ENCODE data around the gene FLRT3. TPM values are rescaled to one million over a fixed set of nuclear protein-coding genes. Genes with fewer than 3 reads are reported as not detected.

Gene FLRT3
- total and polyA plus RNA-seq, 5 donors from 2014 or later, result not detected

- no peaks in the 10 kb centered on the region for H3K27me3 Mint-ChIP-seq
- H3K9me3 Mint-ChIP-seq, result peaks cover 0 to 14% (median 5%) of the 10 kb centered on the region in 7 donors
- no peaks in the 10 kb centered on the region for H3K27me3 ChIP-seq (ENCODE audit: control insufficient read depth, insufficient read depth, low read length)
- H3K4me1 ChIP-seq (ENCODE audit: control insufficient read depth, insufficient read depth, low read length, poor library complexity, severe bottlenecking), result no peaks in the 10 kb centered on the region
- no peak overlapping the region for H3K4me3 Mint-ChIP-seq
- H3K36me3 ChIP-seq (ENCODE audit: control insufficient read depth, insufficient read depth, low read length), result no peaks in the 10 kb centered on the region
- ATAC-seq (ENCODE audit: low read depth in 2 of 2) (no peak), DNase-seq (no peak)
- H3K9me3 ChIP-seq (ENCODE audit: control insufficient read depth in 2 of 2, low read length in 2 of 2), result peaks cover 0 to 2% of the 10 kb centered on the region in 2 experiments
- H3K36me3 Mint-ChIP-seq, result no peaks in the 10 kb centered on the region
- H3K4me1 Mint-ChIP-seq, result no peaks in the 10 kb centered on the region
- no peak overlapping the region for H3K4me3 ChIP-seq (ENCODE audit: low read depth, low read length)
- H3K27ac ChIP-seq (ENCODE audit: insufficient read depth, low read length, poor library complexity, severe bottlenecking), result no peak overlapping the region
- H3K27ac Mint-ChIP-seq, result no peak overlapping the region
Measured at GRCh38 chr20:14295770-14296309, 41.6 kb downstream of the FLRT3 start.

DNA sequence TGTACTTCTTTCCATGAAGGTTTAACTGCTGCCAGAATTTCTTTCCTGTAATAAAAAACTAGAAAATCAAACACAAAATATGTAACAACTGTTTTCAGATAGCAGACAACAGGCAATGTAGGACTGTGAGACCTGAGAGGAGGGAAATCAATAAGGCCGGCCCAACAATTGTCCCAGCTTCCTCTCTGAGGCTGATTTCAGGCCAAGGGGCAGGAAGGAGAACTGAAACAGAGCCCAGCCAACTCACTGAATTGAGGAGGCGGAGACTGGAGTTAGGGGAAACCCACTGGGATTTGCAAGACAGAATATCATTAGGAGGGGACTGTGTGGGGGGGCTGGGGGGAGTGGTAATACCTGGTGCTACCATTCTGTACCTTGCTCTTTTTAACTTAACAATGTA lies 42.2 kb downstream of the FLRT3 start:
- Histone ChIP-seq H3K27me3 (ENCODE audit: control insufficient read depth, insufficient read depth, low read length) (no peaks in the 10 kb centered on the region), H3K9me3 (ENCODE audit: control insufficient read depth in 2 of 2, low read length in 2 of 2) (peaks cover 0 to 2% of the 10 kb centered on the region in 2 experiments), H3K4me3 (ENCODE audit: low read depth, low read length) (no peak overlapping the region), H3K36me3 (ENCODE audit: control insufficient read depth, insufficient read depth, low read length) (no peaks in the 10 kb centered on the region), H3K27ac (ENCODE audit: insufficient read depth, low read length, poor library complexity, severe bottlenecking) (no peak overlapping the region), H3K4me1 (ENCODE audit: control insufficient read depth, insufficient read depth, low read length, poor library complexity, severe bottlenecking) (no peaks in the 10 kb centered on the region)
- Mint-ChIP-seq H3K27me3 (no peaks in the 10 kb centered on the region), H3K4me1 (no peaks in the 10 kb centered on the region), H3K27ac (no peak overlapping the region), H3K36me3 (no peaks in the 10 kb centered on the region), H3K9me3 (peaks cover 2 to 10% (median 4%) of the 10 kb centered on the region in 7 donors), H3K4me3 (no peak overlapping the region)
- ATAC-seq (ENCODE audit: low read depth in 2 of 2) (no peak), DNase-seq (no peak)

DNA sequence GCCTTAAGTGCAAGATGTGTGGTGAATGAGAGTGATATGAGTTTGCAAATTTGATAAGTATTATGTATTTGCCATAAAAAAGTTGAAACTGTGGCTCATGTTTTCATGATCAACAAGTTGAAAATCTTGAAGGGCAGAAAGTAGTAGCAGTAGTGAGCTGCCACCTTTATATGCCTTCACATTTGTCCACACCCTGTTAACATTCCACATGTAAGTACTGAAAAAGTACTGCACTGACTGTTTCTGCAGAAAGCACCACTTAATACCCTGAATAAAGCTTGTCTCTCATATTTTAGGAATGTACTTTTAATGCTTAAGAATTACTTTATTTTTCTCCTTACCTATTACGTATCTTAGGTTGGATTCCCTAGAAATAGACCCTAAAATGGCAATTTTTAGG lies 45.9 kb downstream of the FLRT3 start:
- H3K27me3 Mint-ChIP-seq, result no peaks in the 10 kb centered on the region
- no peak overlapping the region for H3K27ac Mint-ChIP-seq
- peaks cover 5 to 6% of the 10 kb centered on the region in 2 experiments for H3K9me3 ChIP-seq (ENCODE audit: control insufficient read depth in 2 of 2, low read length in 2 of 2)
- no peaks in the 10 kb centered on the region for H3K27me3 ChIP-seq (ENCODE audit: control insufficient read depth, insufficient read depth, low read length)
- H3K4me1 Mint-ChIP-seq, result no peaks in the 10 kb centered on the region
- H3K36me3 ChIP-seq (ENCODE audit: control insufficient read depth, insufficient read depth, low read length), result no peaks in the 10 kb centered on the region
- ATAC-seq (ENCODE audit: low read depth in 2 of 2) (no peak), DNase-seq (no peak)
- H3K4me3 ChIP-seq (ENCODE audit: low read depth, low read length), result no peak overlapping the region
- no peak overlapping the region for H3K4me3 Mint-ChIP-seq
- H3K36me3 Mint-ChIP-seq, result no peaks in the 10 kb centered on the region
- no peak overlapping the region for H3K27ac ChIP-seq (ENCODE audit: insufficient read depth, low read length, poor library complexity, severe bottlenecking)
- peaks cover 2 to 8% (median 5%) of the 10 kb centered on the region in 7 donors for H3K9me3 Mint-ChIP-seq
- no peaks in the 10 kb centered on the region for H3K4me1 ChIP-seq (ENCODE audit: control insufficient read depth, insufficient read depth, low read length, poor library complexity, severe bottlenecking)

DNA sequence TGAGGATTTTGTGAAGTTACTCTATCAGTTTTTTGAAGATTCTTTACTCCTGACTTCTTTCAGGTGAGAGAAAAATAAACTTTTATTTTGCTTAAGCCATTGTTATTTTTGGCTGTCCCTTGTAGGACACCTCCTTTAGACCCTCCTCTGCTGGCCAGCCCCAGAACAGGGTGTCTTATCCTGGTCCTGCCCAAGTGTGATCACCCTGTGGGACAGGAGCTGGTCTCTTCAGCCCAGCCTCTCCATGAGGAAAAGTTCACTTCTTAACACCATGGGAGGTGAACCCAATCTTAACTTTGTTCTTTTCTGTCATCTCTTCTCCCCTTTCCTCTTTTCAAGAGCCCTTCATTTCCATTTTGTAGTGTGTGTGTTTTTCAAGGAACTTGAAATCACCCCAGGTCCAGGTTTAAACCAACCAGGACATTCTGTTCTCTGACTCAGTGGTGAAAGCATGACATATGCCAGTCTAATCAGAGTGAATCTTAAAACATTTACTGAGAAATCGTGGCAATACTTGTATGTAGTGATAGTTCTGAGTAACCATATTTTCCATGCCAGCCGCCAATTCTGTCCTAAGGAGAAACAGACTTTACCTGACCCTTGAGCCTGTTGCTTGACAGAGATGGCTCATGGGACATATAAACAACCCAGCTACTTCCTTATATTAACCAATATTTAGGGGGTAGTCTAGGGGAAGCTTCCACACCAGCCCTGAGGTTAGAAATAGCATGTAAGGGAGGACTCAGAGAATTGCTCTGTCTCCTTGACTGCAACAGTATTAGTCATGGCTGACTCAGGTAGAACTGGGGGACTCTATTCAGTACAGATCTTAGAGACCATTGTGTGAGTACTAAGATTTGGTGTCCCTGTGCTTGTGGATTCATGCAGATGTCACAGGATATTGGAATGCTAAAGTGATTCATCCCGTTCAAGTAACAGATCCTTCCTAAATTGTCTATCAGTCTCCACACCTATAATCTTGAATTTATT lies 48.8 kb downstream of the FLRT3 start:
- Mint-ChIP-seq H3K36me3 (no peaks in the 10 kb centered on the region), H3K4me1 (no peaks in the 10 kb centered on the region), H3K4me3 (no peak overlapping the region), H3K27me3 (no peaks in the 10 kb centered on the region), H3K9me3 (peaks cover 0 to 8% (median 7%) of the 10 kb centered on the region in 7 donors), H3K27ac (no peak overlapping the region)
- Histone ChIP-seq H3K27ac (ENCODE audit: insufficient read depth, low read length, poor library complexity, severe bottlenecking) (no peak overlapping the region), H3K27me3 (ENCODE audit: control insufficient read depth, insufficient read depth, low read length) (no peaks in the 10 kb centered on the region), H3K36me3 (ENCODE audit: control insufficient read depth, insufficient read depth, low read length) (no peaks in the 10 kb centered on the region), H3K4me1 (ENCODE audit: control insufficient read depth, insufficient read depth, low read length, poor library complexity, severe bottlenecking) (no peaks in the 10 kb centered on the region), H3K9me3 (ENCODE audit: control insufficient read depth in 2 of 2, low read length in 2 of 2) (peaks cover 5 to 6% of the 10 kb centered on the region in 2 experiments), H3K4me3 (ENCODE audit: low read depth, low read length) (no peak overlapping the region)
- DNase-seq, result no peak
- no peak for ATAC-seq (ENCODE audit: low read depth in 2 of 2)

DNA sequence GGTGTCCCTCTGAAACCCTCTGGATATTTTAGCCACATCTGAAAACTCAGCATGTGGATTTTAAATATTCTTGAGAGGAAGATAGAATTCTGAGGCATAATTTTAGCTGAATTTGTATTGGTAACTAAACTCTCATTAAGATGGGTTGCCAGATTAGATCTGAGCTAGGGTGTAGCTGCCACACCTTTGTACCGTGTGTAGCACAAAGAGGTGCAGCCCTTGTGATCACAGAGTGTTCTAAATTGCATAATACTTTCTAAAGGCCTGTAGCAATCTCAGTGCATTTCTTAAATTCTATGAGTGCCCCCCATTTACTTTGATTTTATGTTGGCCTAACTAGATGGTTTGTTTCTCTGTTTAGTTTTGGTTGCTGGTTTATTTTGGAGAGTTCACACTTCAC lies 53.0 kb downstream of the FLRT3 start:
- H3K4me1 ChIP-seq (ENCODE audit: control insufficient read depth, insufficient read depth, low read length, poor library complexity, severe bottlenecking), result no peaks in the 10 kb centered on the region
- H3K4me3 Mint-ChIP-seq, result no peak overlapping the region

DNA sequence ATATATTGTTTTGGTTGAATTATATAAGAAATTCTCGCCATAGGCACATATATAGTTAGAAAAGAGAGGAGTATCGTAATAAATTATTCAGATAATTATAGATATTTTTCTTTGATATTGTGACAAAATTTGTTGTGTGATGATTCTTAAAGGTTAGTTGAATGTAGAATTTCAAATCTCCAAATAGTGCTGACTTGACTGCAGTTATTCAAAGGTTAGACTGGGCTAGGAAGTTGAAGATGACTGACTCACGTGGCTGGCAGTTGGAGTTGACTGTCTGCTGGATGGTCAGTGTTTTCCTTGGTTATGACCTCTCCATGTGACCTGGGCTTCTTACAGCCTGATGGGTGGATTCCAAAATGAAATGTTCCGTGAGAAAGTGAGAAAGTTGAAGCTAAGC lies 55.3 kb downstream of the FLRT3 start:
- ATAC-seq (ENCODE audit: low read depth in 2 of 2) (no peak), DNase-seq (no peak)
- Histone ChIP-seq H3K36me3 (ENCODE audit: control insufficient read depth, insufficient read depth, low read length) (no peaks in the 10 kb centered on the region), H3K4me3 (ENCODE audit: low read depth, low read length) (no peak overlapping the region), H3K27me3 (ENCODE audit: control insufficient read depth, insufficient read depth, low read length) (no peaks in the 10 kb centered on the region), H3K4me1 (ENCODE audit: control insufficient read depth, insufficient read depth, low read length, poor library complexity, severe bottlenecking) (no peaks in the 10 kb centered on the region), H3K9me3 (ENCODE audit: control insufficient read depth in 2 of 2, low read length in 2 of 2) (peaks cover 0 to 7% of the 10 kb centered on the region in 2 experiments), H3K27ac (ENCODE audit: insufficient read depth, low read length, poor library complexity, severe bottlenecking) (no peak overlapping the region)
- H3K4me1 Mint-ChIP-seq, result no peaks in the 10 kb centered on the region
- H3K9me3 Mint-ChIP-seq, result peaks cover 0 to 11% (median 6%) of the 10 kb centered on the region in 7 donors
- H3K27ac Mint-ChIP-seq, result no peak overlapping the region
- no peak overlapping the region for H3K4me3 Mint-ChIP-seq
- no peaks in the 10 kb centered on the region for H3K36me3 Mint-ChIP-seq
- no peaks in the 10 kb centered on the region for H3K27me3 Mint-ChIP-seq

More for the DNA sequence above, 53.0 kb downstream of the FLRT3 start:
- no peaks in the 10 kb centered on the region for H3K27me3 Mint-ChIP-seq
- Histone ChIP-seq H3K4me3 (ENCODE audit: low read depth, low read length) (no peak overlapping the region), H3K36me3 (ENCODE audit: control insufficient read depth, insufficient read depth, low read length) (no peaks in the 10 kb centered on the region), H3K27ac (ENCODE audit: insufficient read depth, low read length, poor library complexity, severe bottlenecking) (no peak overlapping the region), H3K9me3 (ENCODE audit: control insufficient read depth in 2 of 2, low read length in 2 of 2) (peaks cover 2 to 13% of the 10 kb centered on the region in 2 experiments), H3K27me3 (ENCODE audit: control insufficient read depth, insufficient read depth, low read length) (no peaks in the 10 kb centered on the region)
- DNase-seq (no peak), ATAC-seq (ENCODE audit: low read depth in 2 of 2) (no peak)
- H3K36me3 Mint-ChIP-seq, result no peaks in the 10 kb centered on the region
- H3K27ac Mint-ChIP-seq, result no peak overlapping the region
- no peaks in the 10 kb centered on the region for H3K4me1 Mint-ChIP-seq
- H3K9me3 Mint-ChIP-seq, result peaks cover 0 to 10% (median 4%) of the 10 kb centered on the region in 7 donors

Data from CD4-positive, CD25-positive, alpha-beta regulatory T cell (primary cell).